HG02623 (cell line): ENCODE data around the gene GLDC.
"Not testable (repeated sequence)": the region's sequence is repeated elsewhere in the genome, so short reads cannot be mapped to it uniquely, and the experiment has no call there.

ENCODE experiments used
- ATAC-seq: cut with Tn5 transposase; IDR thresholded peaks from one replicate; pipeline ENCODE4 v1.9.1; 2021; ENCODE audit warnings: moderate library complexity; ENCODE audit not compliant: unreplicated experiment

Gene GLDC

GRCh38 chr9:6645355-6646292, at the start of gene GLDC:
Gene GLDC (minus strand): TSS chr9:6645729. CDS start chr9:6645499, 230 bp downstream.
- peak; percentile 91 for ATAC-seq

GRCh38 chr9:6692881-6693361, 47.4 kb upstream of the GLDC start:
- no peak for ATAC-seq

- ATAC-seq = no peak
These were observed 46.9 kb upstream of the GLDC start for GRCh38 chr9:6692433-6692832.

GRCh38 chr9:6690675-6691070, 45.1 kb upstream of the GLDC start:
- ATAC-seq = not testable (repeated sequence)

GRCh38 chr9:6689893-6690674, 44.6 kb upstream of the GLDC start:
- ATAC-seq = no peak

GRCh38 chr9:6687180-6687579, 41.7 kb upstream of the GLDC start:
- no peak for ATAC-seq

GRCh38 chr9:6686396-6686795, 40.9 kb upstream of the GLDC start:
- no peak for ATAC-seq

GRCh38 chr9:6681957-6682501, 36.5 kb upstream of the GLDC start:
- ATAC-seq = no peak

GRCh38 chr9:6681147-6681956, 35.8 kb upstream of the GLDC start:
- ATAC-seq = peak; percentile 60

GRCh38 chr9:6680797-6681146, 35.2 kb upstream of the GLDC start:
- peak; percentile 16 for ATAC-seq

- ATAC-seq = no peak
These were observed 32.3 kb upstream of the GLDC start for GRCh38 chr9:6677803-6678202.

GRCh38 chr9:6676254-6676921, 30.9 kb upstream of the GLDC start:
- no peak for ATAC-seq

GRCh38 chr9:6675268-6675667, 29.7 kb upstream of the GLDC start:
- no peak for ATAC-seq

GRCh38 chr9:6673326-6674025, 27.9 kb upstream of the GLDC start:
- no peak for ATAC-seq

GRCh38 chr9:6672118-6672517, 26.6 kb upstream of the GLDC start:
- no peak for ATAC-seq

GRCh38 chr9:6671416-6671815, 25.9 kb upstream of the GLDC start:
- no peak for ATAC-seq

- ATAC-seq = no peak
These were observed 24.4 kb upstream of the GLDC start for GRCh38 chr9:6669881-6670280.

- ATAC-seq = no peak
These were observed 22.2 kb upstream of the GLDC start for GRCh38 chr9:6667633-6668280.

GRCh38 chr9:6667080-6667479, 21.6 kb upstream of the GLDC start:
- no peak for ATAC-seq
